Ovary (tissue), 9 donors: Measurements from ENCODE around the gene SEC62. TPM values are rescaled to one million over a fixed set of nuclear protein-coding genes. Genes with fewer than 3 reads are reported as not detected.

Experiments
- DNase-seq, 5 donors: peaks; one replicate each; pipeline ENCODE4 v3.0.0-alpha.2; 2019 to 2020
- H3K27ac ChIP-seq, 2 donors: fragments of 200-600 bp; one replicate each; pipeline versions ENCODE4 v1.5.1 to v1.8.0; 2019 to 2022
- H3K27me3 ChIP-seq: fragments of 200-600 bp; one replicate; pipeline ENCODE4 v1.8.0; 2022
- H3K36me3 ChIP-seq: fragments of 200-600 bp; sonication (generic); one replicate; pipeline ENCODE4 v1.5.1; 2019
- H3K4me1 ChIP-seq: one replicate; pipeline ENCODE4 v1.8.1; 2013; ENCODE audit warnings: mild to moderate bottlenecking, moderate library complexity; ENCODE audit not compliant: insufficient read depth
- H3K4me3 ChIP-seq: fragments of 200-600 bp; sonication (generic); one replicate; pipeline ENCODE4 v1.5.1; 2017
- H3K9me3 ChIP-seq, 2 donors: fragments of 200-600 bp in 1 of 2; sonication (generic) in 1 of 2; one replicate each; pipeline versions ENCODE4 v1.5.1 to v1.8.1; 2013 to 2019; ENCODE audit warnings: mild to moderate bottlenecking in 1 of 2, moderate library complexity in 1 of 2
- EP300 ChIP-seq: sonication (generic); formaldehyde crosslinking; IDR thresholded peaks from one replicate; pipeline ENCODE4 v1.6.1; 2017; ENCODE audit warnings: antibody characterized with exemption
- POLR2A ChIP-seq: fragments of 450-650 bp; IDR thresholded peaks from one replicate; pipeline ENCODE4 v1.6.1; 2017; ENCODE audit warnings: antibody characterized with exemption, mild to moderate bottlenecking, moderate library complexity
- WGBS, 3 donors: extraction: QIAGEN DNeasy Blood & Tissue Kit in 1 of 3; methylation state at CpG; one replicate each; pipeline versions ENCODE4 v1.1.5 to v1.1.7; 2013 to 2017; 5-methylcytosine and 5-hydroxymethylcytosine counted together
- intact Hi-C, 4 donors: fragments of 100-400 bp; cut with DNase I; formaldehyde crosslinking; loops; one replicate each; pipeline versions ENCODE4 v1.11.0 to v1.15.1; 2022 to 2023
- polyA plus RNA-seq, 2 donors: library from polyadenylated mRNA; stranded (reverse); fragments of 200-250 nt in 1 of 2; fragments of 350-450 nt in 1 of 2; fragmentation: Illumina TruSeq in 1 of 2; extraction: RNeasy Lipid Tissue Mini Kit (QIAGEN cat#74804) in 1 of 2; gene quantifications; one replicate each; pipeline ENCODE4 v1.2.3, GENCODE V29; 2013 to 2014
- total RNA-seq, 7 donors: library from RNA; depleted of rRNA in 2 of 7; stranded (reverse); fragments of >200 nt in 2 of 7; fragmentation: NEBNext Ultra II Directional in 3 of 7; extraction: Animal tissue kit (Norgen Biotek cat#: 25700) in 3 of 7; gene quantifications; one replicate each; pipeline versions ENCODE4 v1.1.0 to v1.2.4, GENCODE V29; 2016 to 2023
- TF ChIP-seq, protein P1 (sequence below), 3 donors: fragments of 450-650 bp in 2 of 3; fragments of 200-600 bp in 1 of 3; IDR thresholded peaks; one replicate each; pipeline versions ENCODE4 v1.5.1 to v1.8.0; 2016 to 2022; ENCODE audit warnings: antibody characterized with exemption in 3 of 3, mild to moderate bottlenecking in 1 of 3
- donor health status: DM: no; HTN: no; CAD: no; lungs with moderate emphysema.
- donor health status: DM: no; HTN: no; CAD: no.
- donor health status: Bipolar disorder and iron deficiency.
- donor health status: DM: yes; HTN: yes; CAD: no.
- donor health status: DM: no; HTN: no; CAD: no.
- donor health status: DM: yes; HTN: yes; CAD: no.

Gene SEC62
- total and polyA plus RNA-seq, 9 donors: 34.0 to 178 (median 129) TPM

DNA sequence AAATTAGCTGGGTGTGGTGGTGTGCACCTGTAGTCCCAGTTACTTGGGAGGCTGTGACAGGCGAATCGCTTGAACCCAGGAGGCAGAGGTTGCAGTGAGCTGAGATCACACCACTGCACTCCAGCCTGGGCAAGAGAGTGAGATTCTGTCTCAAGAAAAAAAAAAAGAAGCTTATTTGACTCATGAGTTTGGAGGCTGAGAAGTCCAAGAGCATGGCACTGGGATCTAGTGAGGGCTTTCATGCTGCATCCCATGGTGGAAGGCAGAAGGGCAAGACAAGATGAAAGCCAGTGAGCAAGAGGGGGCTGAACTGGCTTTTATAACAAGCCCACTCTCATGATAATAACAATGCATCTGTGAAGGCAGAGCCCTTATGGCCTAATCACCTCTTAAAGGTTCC, 33.4 kb downstream of the SEC62 start:
- DNase-seq: no peak
- H3K9me3 ChIP-seq: no peaks in the 10 kb centered on the region
- no peaks in the 10 kb centered on the region for H3K4me1 ChIP-seq
- no peaks in the 10 kb centered on the region for H3K27me3 ChIP-seq
- TF ChIP-seq, protein P1, sequence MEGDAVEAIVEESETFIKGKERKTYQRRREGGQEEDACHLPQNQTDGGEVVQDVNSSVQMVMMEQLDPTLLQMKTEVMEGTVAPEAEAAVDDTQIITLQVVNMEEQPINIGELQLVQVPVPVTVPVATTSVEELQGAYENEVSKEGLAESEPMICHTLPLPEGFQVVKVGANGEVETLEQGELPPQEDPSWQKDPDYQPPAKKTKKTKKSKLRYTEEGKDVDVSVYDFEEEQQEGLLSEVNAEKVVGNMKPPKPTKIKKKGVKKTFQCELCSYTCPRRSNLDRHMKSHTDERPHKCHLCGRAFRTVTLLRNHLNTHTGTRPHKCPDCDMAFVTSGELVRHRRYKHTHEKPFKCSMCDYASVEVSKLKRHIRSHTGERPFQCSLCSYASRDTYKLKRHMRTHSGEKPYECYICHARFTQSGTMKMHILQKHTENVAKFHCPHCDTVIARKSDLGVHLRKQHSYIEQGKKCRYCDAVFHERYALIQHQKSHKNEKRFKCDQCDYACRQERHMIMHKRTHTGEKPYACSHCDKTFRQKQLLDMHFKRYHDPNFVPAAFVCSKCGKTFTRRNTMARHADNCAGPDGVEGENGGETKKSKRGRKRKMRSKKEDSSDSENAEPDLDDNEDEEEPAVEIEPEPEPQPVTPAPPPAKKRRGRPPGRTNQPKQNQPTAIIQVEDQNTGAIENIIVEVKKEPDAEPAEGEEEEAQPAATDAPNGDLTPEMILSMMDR (IDR thresholded peaks at IDR 0.05): no peak
- TF ChIP-seq POLR2A (no peak), EP300 (no peak)
- 92 to 100% (median 98%) methylated on average over 2 of the region's 2 CpGs for WGBS, 3 donors
- no peaks in the 10 kb centered on the region for H3K36me3 ChIP-seq
- H3K27ac ChIP-seq: no peak overlapping the region
- intact Hi-C loops: no loop called here
- no peak overlapping the region for H3K4me3 ChIP-seq

DNA sequence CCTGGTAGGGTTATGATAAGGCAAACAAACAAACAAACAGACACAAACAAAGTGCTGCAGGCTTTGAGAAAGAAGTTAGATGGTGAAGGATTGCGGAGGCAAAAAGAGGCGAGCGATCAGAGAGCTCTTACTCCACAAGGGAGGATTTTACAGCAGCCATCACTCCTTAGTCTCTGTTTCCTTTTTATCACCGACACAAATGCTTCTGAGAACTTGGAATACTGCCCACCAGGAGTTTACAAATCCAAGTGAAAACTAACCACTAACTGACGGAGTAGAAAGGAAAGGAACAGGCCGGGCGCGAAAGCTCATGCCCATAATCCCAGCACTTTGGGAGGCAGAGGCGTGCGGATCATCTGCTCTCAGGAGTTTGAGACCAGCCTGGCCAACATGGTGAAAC, 35.6 kb downstream of the SEC62 start:
- Histone ChIP-seq H3K27me3 (no peaks in the 10 kb centered on the region), H3K4me3 (no peak overlapping the region), H3K9me3 (no peaks in the 10 kb centered on the region), H3K27ac (no peak overlapping the region), H3K4me1 (no peaks in the 10 kb centered on the region), H3K36me3 (no peaks in the 10 kb centered on the region)
- 69 to 81% (median 76%) methylated on average over 10 of the region's 10 CpGs for WGBS, 3 donors
- TF ChIP-seq, protein P1 (IDR thresholded peaks at IDR 0.05): no peak
- TF ChIP-seq POLR2A: no peak
- TF ChIP-seq EP300: no peak
- intact Hi-C loops: no loop called here
- no peak for DNase-seq

DNA sequence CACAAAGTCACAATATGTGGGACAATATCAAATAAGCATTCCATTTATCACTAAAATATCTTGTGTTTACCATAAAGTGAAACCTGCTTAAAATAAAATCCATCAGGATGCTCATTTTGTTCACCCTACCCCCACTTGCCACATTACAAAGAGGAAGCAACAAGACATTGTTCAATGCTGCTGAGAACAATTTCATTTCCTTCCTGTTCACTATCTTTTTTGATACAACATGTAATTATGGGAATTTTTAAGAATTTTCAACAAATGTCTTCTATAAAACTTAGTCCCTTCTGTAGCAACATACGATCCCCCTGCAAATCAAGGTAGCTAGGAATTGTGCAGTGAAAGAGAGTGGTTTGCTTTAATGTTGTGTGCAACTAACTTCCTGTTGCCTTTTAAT, 36.3 kb downstream of the SEC62 start:
- Histone ChIP-seq H3K36me3 (no peaks in the 10 kb centered on the region), H3K27ac (no peak overlapping the region), H3K4me1 (no peaks in the 10 kb centered on the region), H3K27me3 (no peaks in the 10 kb centered on the region), H3K4me3 (no peak overlapping the region), H3K9me3 (no peaks in the 10 kb centered on the region)
- 45 to 65% (median 57%) methylated on average over 1 of the region's 1 CpG for WGBS, 3 donors
- TF ChIP-seq EP300 (no peak), POLR2A (no peak)
- TF ChIP-seq, protein P1 (IDR thresholded peaks at IDR 0.05): no peak
- intact Hi-C loops: no loop called here
- DNase-seq: no peak

DNA sequence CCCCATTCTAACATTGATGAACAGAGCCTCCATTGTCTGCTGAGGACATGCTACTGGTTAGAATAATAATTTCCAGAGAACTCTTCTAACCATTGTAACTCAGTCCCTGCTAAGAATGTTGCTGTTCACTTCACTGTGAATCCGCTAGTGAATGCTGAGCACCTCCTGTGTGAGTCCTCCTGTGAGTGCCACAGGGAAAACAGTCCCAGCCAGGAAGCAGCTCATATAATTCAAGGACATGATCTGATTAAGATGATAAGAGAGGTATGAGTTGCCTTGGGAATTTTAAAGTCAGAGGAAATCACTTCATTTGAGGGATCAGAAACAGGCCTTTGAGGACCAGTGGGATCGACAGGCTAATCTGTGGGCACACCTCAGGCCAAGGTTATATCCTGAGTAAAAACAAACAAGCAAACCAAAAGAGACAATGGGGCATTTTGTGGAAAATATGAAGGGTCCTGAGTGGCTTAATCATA, 37.3 kb downstream of the SEC62 start:
- no peaks in the 10 kb centered on the region for H3K4me1 ChIP-seq
- no peaks in the 10 kb centered on the region for H3K36me3 ChIP-seq
- no peak for DNase-seq
- no peaks in the 10 kb centered on the region for H3K27me3 ChIP-seq
- WGBS, 3 donors: 67 to 75% (median 73%) methylated on average over 2 of the region's 2 CpGs
- no peak for TF ChIP-seq EP300
- no peak for TF ChIP-seq POLR2A
- TF ChIP-seq, protein P1 (IDR thresholded peaks at IDR 0.05): no peak
- no peaks in the 10 kb centered on the region for H3K9me3 ChIP-seq
- no peak overlapping the region for H3K27ac ChIP-seq
- intact Hi-C loops: no loop called here
- no peak overlapping the region for H3K4me3 ChIP-seq
